H9 (cell line): ENCODE data around the gene SNRNP48. TPM values are rescaled to one million over a fixed set of nuclear protein-coding genes. Genes with fewer than 3 reads are reported as not detected.

Experiments used
- DNase-seq: peaks from one replicate; pipeline ENCODE4 v3.0.0-alpha.2; 2017
- H2AFZ ChIP-seq: one replicate; pipeline ENCODE4 v1.6.1; 2013; ENCODE audit warnings: mild to moderate bottlenecking, low read length, control low read depth, moderate library complexity
- H2AK5ac ChIP-seq: 2 replicates; pipeline ENCODE4 v1.6.1; 2013; ENCODE audit warnings: low read length, control low read depth, mixed read lengths; ENCODE audit not compliant: insufficient read length
- H2BK120ac ChIP-seq: one replicate; pipeline ENCODE4 v1.6.1; 2013; ENCODE audit warnings: low read depth, mild to moderate bottlenecking, low read length, control low read depth, inconsistent platforms; ENCODE audit not compliant: poor library complexity, severe bottlenecking
- H2BK12ac ChIP-seq: 2 replicates; pipeline ENCODE4 v1.6.1; 2013; ENCODE audit warnings: low read length, control low read depth, mixed read lengths, low read depth; ENCODE audit not compliant: insufficient read length
- H2BK15ac ChIP-seq: 2 replicates; pipeline ENCODE4 v1.6.1; 2013; ENCODE audit warnings: low read depth, low read length, control low read depth
- H2BK20ac ChIP-seq: one replicate; pipeline ENCODE4 v1.6.1; 2013; ENCODE audit warnings: low read depth, mild to moderate bottlenecking, low read length, control low read depth, inconsistent platforms; ENCODE audit not compliant: poor library complexity, severe bottlenecking
- H2BK5ac ChIP-seq: 2 replicates; pipeline ENCODE4 v1.6.1; 2013; ENCODE audit warnings: low read length, control low read depth, mixed read lengths; ENCODE audit not compliant: insufficient read length
- H3K14ac ChIP-seq: 2 replicates; pipeline ENCODE4 v1.6.1; 2013; ENCODE audit warnings: low read length, control low read depth; ENCODE audit not compliant: insufficient read depth
- H3K18ac ChIP-seq: 2 replicates; pipeline ENCODE4 v1.6.1; 2013; ENCODE audit warnings: low read depth, mild to moderate bottlenecking, mixed read lengths, low read length, control low read depth; ENCODE audit not compliant: insufficient read length
- H3K23ac ChIP-seq: 2 replicates; pipeline ENCODE4 v1.6.1; 2013; ENCODE audit warnings: low read length, control low read depth, mixed read lengths, low read depth; ENCODE audit not compliant: insufficient read length
- H3K23me2 ChIP-seq: 2 replicates; pipeline ENCODE4 v1.6.1; 2013; ENCODE audit warnings: low read depth, mild to moderate bottlenecking, mixed read lengths, low read length, control low read depth; ENCODE audit not compliant: insufficient read length, poor library complexity, severe bottlenecking
- H3K27ac ChIP-seq: 2 replicates; pipeline ENCODE4 v1.5.1; 2013; ENCODE audit warnings: low read length, control low read depth, mixed read lengths, low read depth; ENCODE audit not compliant: insufficient read length
- H3K27me3 ChIP-seq: 2 replicates; pipeline ENCODE4 v1.6.1; 2013; ENCODE audit warnings: low read length, control low read depth, inconsistent platforms; ENCODE audit not compliant: insufficient read depth
- H3K4ac ChIP-seq: 2 replicates; pipeline ENCODE4 v1.6.1; 2013; ENCODE audit warnings: low read depth, mild to moderate bottlenecking, control low read depth, inconsistent platforms, low read length, moderate library complexity
- H3K4me1 ChIP-seq: 2 replicates; pipeline ENCODE4 v1.6.1; 2013; ENCODE audit warnings: low read length, control low read depth, inconsistent platforms; ENCODE audit not compliant: insufficient read depth
- H3K4me2 ChIP-seq: 2 replicates; pipeline ENCODE4 v1.6.1; 2013; ENCODE audit warnings: low read length, control low read depth, mixed read lengths; ENCODE audit not compliant: insufficient read length, insufficient read depth
- H3K56ac ChIP-seq: 2 replicates; pipeline ENCODE4 v1.6.1; 2013; ENCODE audit warnings: low read depth, mild to moderate bottlenecking, mixed read lengths, low read length, control low read depth; ENCODE audit not compliant: insufficient read length
- H3K79me1 ChIP-seq: 2 replicates; pipeline ENCODE4 v1.6.1; 2013; ENCODE audit warnings: low read depth, mild to moderate bottlenecking, moderate library complexity, low read length, control low read depth, inconsistent platforms; ENCODE audit not compliant: insufficient read depth, poor library complexity, severe bottlenecking
- H3K79me2 ChIP-seq: 2 replicates; pipeline ENCODE4 v1.6.1; 2013; ENCODE audit warnings: low read length, control low read depth, inconsistent platforms; ENCODE audit not compliant: insufficient read depth
- H3K9ac ChIP-seq: 2 replicates; pipeline ENCODE4 v1.6.1; 2013; ENCODE audit warnings: low read length, control low read depth, mixed read lengths; ENCODE audit not compliant: insufficient read length; ENCODE audit errors: extremely low read depth
- H3K9me3 ChIP-seq: one replicate; pipeline ENCODE4 v1.6.1; 2013; ENCODE audit warnings: low read depth, low read length, inconsistent platforms; ENCODE audit not compliant: control insufficient read depth
- H3T11ph ChIP-seq: one replicate; pipeline ENCODE4 v1.6.1; 2013; ENCODE audit warnings: mild to moderate bottlenecking, low read length, control low read depth, inconsistent platforms
- H4K20me1 ChIP-seq: one replicate; pipeline ENCODE4 v1.6.1; 2013; ENCODE audit not compliant: control insufficient read depth, insufficient read length, insufficient read depth
- H4K5ac ChIP-seq: 2 replicates; pipeline ENCODE4 v1.6.1; 2013; ENCODE audit warnings: low read depth, mild to moderate bottlenecking, mixed read lengths, low read length, control low read depth; ENCODE audit not compliant: insufficient read length
- H4K8ac ChIP-seq: replicated peaks from 2 replicates; pipeline ENCODE4 v1.6.1; 2013; ENCODE audit warnings: low read length, control low read depth, mixed read lengths, low read depth; ENCODE audit not compliant: insufficient read length
- H4K91ac ChIP-seq: 2 replicates; pipeline ENCODE4 v1.6.1; 2013; ENCODE audit warnings: low read depth, mild to moderate bottlenecking, moderate library complexity, mixed read lengths, low read length, control low read depth; ENCODE audit not compliant: insufficient read length
- H3K27ac Mint-ChIP-seq, 3 experiments: 2 replicates in 2 of 3; 3 replicates in 1 of 3; pipeline ENCODE4 v1.8.0; 2020 to 2021; ENCODE audit warnings: mixed read lengths in 3 of 3, mild to moderate bottlenecking in 1 of 3, moderate library complexity in 1 of 3
- H3K27me3 Mint-ChIP-seq: 2 replicates; pipeline ENCODE4 v1.8.0; 2021; ENCODE audit warnings: low read depth, mild to moderate bottlenecking, moderate library complexity, mixed read lengths
- H3K36me3 Mint-ChIP-seq, 3 experiments: 2 replicates in 2 of 3; 3 replicates in 1 of 3; pipeline ENCODE4 v1.8.0; 2020 to 2021; ENCODE audit warnings: low read depth in 3 of 3, mixed read lengths in 3 of 3; ENCODE audit not compliant: insufficient read depth in 1 of 3
- H3K4me1 Mint-ChIP-seq, 2 experiments: 2 replicates each; pipeline ENCODE4 v1.8.0; 2020; ENCODE audit warnings: mixed read lengths in 2 of 2
- H3K4me3 Mint-ChIP-seq, 2 experiments: 2 replicates in 1 of 2; 3 replicates in 1 of 2; pipeline ENCODE4 v1.8.0; 2020 to 2021; ENCODE audit warnings: mild to moderate bottlenecking in 2 of 2, mixed read lengths in 2 of 2, moderate library complexity in 1 of 2
- H3K9me3 Mint-ChIP-seq, 2 experiments: 2 replicates in 1 of 2; 3 replicates in 1 of 2; pipeline ENCODE4 v1.8.0; 2020; ENCODE audit warnings: mild to moderate bottlenecking in 2 of 2, mixed read lengths in 2 of 2, moderate library complexity in 1 of 2
- CTCF ChIP-seq: fragments of 200-600 bp; sonication (generic); conservative IDR thresholded peaks from 3 replicates; pipeline ENCODE4 v1.8.0; 2021; ENCODE audit warnings: antibody characterized with exemption, mild to moderate bottlenecking
- WGBS: extraction: QIAGEN DNeasy Blood & Tissue Kit; methylation state at CpG from one replicate; pipeline ENCODE4 v1.1.7; 2013; ENCODE audit warnings: missing lambda C conversion rate, low lambda C conversion rate, mixed read lengths; ENCODE audit not compliant: insufficient read length; ENCODE audit errors: extremely low coverage; 5-methylcytosine and 5-hydroxymethylcytosine counted together
- total RNA-seq: library from RNA; stranded (reverse); gene quantifications from 2 replicates; pipeline ENCODE4 v1.2.1, GENCODE V29; 2021

Gene SNRNP48
- total RNA-seq, 1 experiment from 2014 or later: 16.9 TPM

GRCh38 chr6:7556394-7557106 is 33.4 kb upstream of the SNRNP48 start:
- no peak overlapping the region for H4K91ac ChIP-seq
- H2BK5ac ChIP-seq: no peak overlapping the region
- H3K56ac ChIP-seq: no peak overlapping the region
- H3K23me2 ChIP-seq: no peaks in the 10 kb centered on the region
- no peak overlapping the region for H2BK15ac ChIP-seq
- WGBS: no CpG with 5 or more reads among the region's 12 CpGs
- H2BK12ac ChIP-seq: no peak overlapping the region
- no peak overlapping the region for H4K5ac ChIP-seq
- no peak overlapping the region for H2BK20ac ChIP-seq
- no peaks in the 10 kb centered on the region for H4K20me1 ChIP-seq
- H2AFZ ChIP-seq: no peak overlapping the region
- no peaks in the 10 kb centered on the region for H3K4me1 ChIP-seq
- no peak overlapping the region for H2AK5ac ChIP-seq
- H3K27ac ChIP-seq: no peak overlapping the region
- H3K27me3 Mint-ChIP-seq: no peaks in the 10 kb centered on the region
- no peak overlapping the region for H3K14ac ChIP-seq
- H3K23ac ChIP-seq: no peak overlapping the region
- H4K8ac ChIP-seq: no peak overlapping the region
- no peaks in the 10 kb centered on the region for H3K9me3 Mint-ChIP-seq
- H3K79me2 ChIP-seq: no peaks in the 10 kb centered on the region
- peaks cover 4% of the 10 kb centered on the region for H3K79me1 ChIP-seq
- no peak overlapping the region for H3K4me2 ChIP-seq
- no peak overlapping the region for H2BK120ac ChIP-seq
- H3K9me3 ChIP-seq: no peaks in the 10 kb centered on the region
- no peak overlapping the region for H3K18ac ChIP-seq
- no peak for TF ChIP-seq CTCF
- H3K4ac ChIP-seq: no peak overlapping the region
- H3K27ac Mint-ChIP-seq: 0 out of 7 replicates have a peak overlapping the region, but pooled peaks of 1 of the 3 experiments have one; percentile 47
- no peak overlapping the region for H3K4me3 Mint-ChIP-seq
- no peak overlapping the region for H3K9ac ChIP-seq
- H3T11ph ChIP-seq: no peak overlapping the region
- DNase-seq: no peak
- peaks cover 5 to 39% (median 32%) of the 10 kb centered on the region in 3 experiments; a peak in 6 of 7 replicates for H3K36me3 Mint-ChIP-seq
- H3K4me1 Mint-ChIP-seq: peaks cover 0 to 2% of the 10 kb centered on the region in 2 experiments; a peak in 1 of 4 replicates
- H3K27me3 ChIP-seq: no peaks in the 10 kb centered on the region
